Activated T-cell treated with anti-CD3 and anti-CD28 coated beads, Interleukin-2, amount 50 U/mL, for 72 hours (primary cell): ENCODE data around the gene ARF3. TPM values are rescaled to one million over a fixed set of nuclear protein-coding genes. Genes with fewer than 3 reads are reported as not detected.

ENCODE experiments used
- ATAC-seq, 2 donors: fragments of 150-1000 bp; cut with Tn5 transposase; replicated peaks in 1 of 2; 2 replicates each; pipeline ENCODE4 v1.10.0; 2021; ENCODE audit warnings: moderate library complexity in 2 of 2, mild to moderate bottlenecking in 1 of 2
- DNase-seq, 2 donors: peaks; one replicate each; pipeline ENCODE4 v3.0.0; 2021 to 2022; ENCODE audit warnings: mixed read lengths in 1 of 2
- H3K27ac Mint-ChIP-seq: one replicate; pipeline ENCODE4 v1.8.0; 2022; ENCODE audit warnings: mild to moderate bottlenecking, moderate library complexity, mixed read lengths
- H3K27me3 Mint-ChIP-seq: one replicate; pipeline ENCODE4 v1.8.0; 2022; ENCODE audit warnings: low read depth, mixed read lengths
- H3K36me3 Mint-ChIP-seq, 2 donors: one replicate each; pipeline ENCODE4 v1.8.0; 2022; ENCODE audit warnings: mixed read lengths in 2 of 2, mild to moderate bottlenecking in 1 of 2; ENCODE audit not compliant: insufficient read depth in 2 of 2
- H3K4me1 Mint-ChIP-seq: one replicate; pipeline ENCODE4 v1.8.0; 2022; ENCODE audit warnings: low read depth, mixed read lengths
- H3K4me3 Mint-ChIP-seq, 2 donors: one replicate each; pipeline ENCODE4 v1.8.0; 2022; ENCODE audit warnings: mild to moderate bottlenecking in 2 of 2, mixed read lengths in 2 of 2, moderate library complexity in 2 of 2
- H3K9me3 Mint-ChIP-seq, 2 donors: one replicate each; pipeline ENCODE4 v1.8.0; 2022; ENCODE audit warnings: mixed read lengths in 2 of 2
- total RNA-seq, 2 donors: library from RNA; stranded (reverse); gene quantifications; one replicate each; pipeline ENCODE4 v1.2.3, GENCODE V29; 2022

Gene ARF3
- total RNA-seq: 10 to 100 TPM; 73.5 to 96.5 TPM

DNA sequence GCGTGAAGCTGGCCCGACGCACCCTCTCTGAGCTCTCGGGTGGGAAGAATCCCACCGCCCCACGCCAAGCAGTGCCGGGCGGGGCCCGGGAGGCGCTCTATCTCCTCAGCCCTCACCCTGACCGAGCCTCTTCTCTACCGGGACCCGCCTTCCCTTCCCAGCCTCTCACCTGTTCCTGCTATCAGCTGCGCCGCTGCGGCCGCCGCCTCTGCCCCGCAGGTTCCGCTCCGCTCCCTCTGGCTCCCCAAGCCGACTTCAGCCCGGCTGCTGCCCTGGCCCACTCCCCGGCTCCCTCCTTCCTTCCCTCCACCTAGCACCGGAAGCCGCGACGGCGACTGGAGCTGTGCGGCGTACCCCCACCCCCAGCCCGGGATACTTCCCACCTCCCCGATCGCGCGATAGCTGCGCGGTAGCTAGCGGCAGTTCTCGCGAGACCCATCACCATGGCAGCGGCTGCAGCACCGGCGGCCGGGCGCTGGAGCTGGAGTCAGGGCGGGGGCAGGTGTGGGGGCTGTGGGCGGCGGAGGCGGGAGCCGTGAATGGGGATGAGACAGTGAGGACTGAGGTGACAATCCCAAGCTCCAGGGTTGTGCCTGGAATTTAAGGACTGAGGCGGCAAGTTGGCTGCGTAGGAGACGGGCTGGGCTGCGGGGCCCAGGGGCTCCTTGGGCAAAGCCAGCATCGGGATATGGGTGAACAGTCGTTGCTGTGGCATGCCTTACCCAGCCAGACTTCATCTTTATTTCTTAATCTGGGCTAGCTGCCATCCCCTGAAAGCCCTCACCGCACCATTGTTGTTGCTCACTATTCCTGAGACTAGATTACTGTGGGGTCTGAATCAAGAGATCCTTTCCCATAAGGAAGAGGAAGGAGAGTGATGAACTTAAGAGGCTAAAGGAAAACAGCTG, at the start of gene ARF3:
Gene ARF3, minus strand, starts transcription at position 347 of the 908 bp plus-strand sequence. CDS start 16,392 bp downstream, outside the sequence.
- Mint-ChIP-seq H3K36me3 (no peaks in the 10 kb centered on the region), H3K27ac (peak within 1 kb of the TSS; percentile 71), H3K27me3 (peaks cover 12% of the 10 kb centered on the region), H3K9me3 (no peaks in the 10 kb centered on the region), H3K4me1 (peaks cover 33% of the 10 kb centered on the region), H3K4me3 (peak within 1 kb of the TSS; percentile 90 to 99)
- DNase-seq: peak; percentile 94 to 95
- ATAC-seq: peak; percentile 99

DNA sequence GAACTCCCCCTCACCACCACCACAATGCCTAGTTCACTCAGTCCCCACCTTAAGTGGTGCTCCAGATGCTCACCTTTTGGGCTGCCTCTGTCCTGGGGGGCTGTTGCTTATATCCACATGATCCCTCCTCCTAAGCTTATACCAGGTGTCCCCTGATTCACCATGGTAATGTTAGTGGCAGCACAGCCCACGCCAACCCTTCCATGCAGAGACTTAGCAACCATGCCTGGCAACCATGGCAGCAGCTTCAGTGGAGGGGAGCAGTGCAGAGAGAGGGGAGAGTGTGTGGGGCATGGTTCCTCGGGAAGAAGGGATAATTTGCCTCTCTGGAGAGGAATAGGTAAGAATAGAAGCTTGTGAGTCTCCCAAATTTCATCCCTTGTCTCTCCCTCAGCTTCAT, 43.1 kb upstream of the ARF3 start:
- Mint-ChIP-seq H3K27ac (no peak overlapping the region), H3K36me3 (peaks cover 13 to 15% of the 10 kb centered on the region in 2 donors), H3K27me3 (peaks cover 16% of the 10 kb centered on the region), H3K4me1 (peaks cover 23% of the 10 kb centered on the region), H3K9me3 (no peaks in the 10 kb centered on the region), H3K4me3 (peak overlapping the region in 1 of 2 donors; percentile 86)
- no peak for DNase-seq
- ATAC-seq: no peak

DNA sequence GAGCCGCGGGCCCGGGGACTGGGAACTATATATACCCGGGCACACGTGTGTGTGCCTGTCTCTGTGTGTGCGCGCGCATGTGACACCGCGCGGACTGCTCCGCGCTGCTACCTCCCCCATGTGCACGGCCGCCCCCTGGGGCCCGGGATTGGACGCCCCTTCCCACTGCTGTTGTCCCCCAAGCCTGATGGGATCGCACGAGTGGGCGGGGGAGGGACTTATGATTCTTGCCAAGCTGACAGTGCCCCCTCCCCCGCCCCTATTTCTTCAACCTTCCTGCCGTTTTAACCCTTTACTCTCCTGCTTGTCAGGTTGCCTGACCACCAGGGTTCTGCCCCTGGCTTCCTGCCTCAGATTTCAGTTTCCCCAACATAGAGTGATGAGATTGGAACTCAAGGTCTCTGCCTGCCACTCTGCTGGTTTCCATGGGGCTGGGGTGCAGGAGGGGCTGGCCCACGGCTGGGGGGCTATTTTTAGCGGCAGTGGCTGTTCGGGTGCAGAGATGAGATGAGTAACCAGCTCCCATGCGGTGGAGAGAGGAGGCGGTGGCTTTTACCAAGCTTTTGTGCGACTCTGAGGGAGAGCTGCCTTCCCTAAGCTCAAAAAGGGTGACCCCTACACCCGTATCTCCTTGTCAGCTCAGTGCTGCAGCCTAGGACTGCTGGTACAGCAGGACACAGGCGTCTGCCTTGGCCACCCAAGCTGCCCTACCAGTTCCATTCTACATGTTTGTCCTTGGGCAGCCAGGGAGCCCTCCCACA, 42.3 kb upstream of the ARF3 start, which contains the start of gene DDN:
Gene DDN, minus strand, starts transcription at position 5 of the 761 bp plus-strand sequence. CDS start 88 bp downstream, outside the sequence.
- peak; percentile 54 to 62 for DNase-seq
- Mint-ChIP-seq H3K4me3 (peak within 1 kb of the TSS; percentile 81 to 86), H3K27me3 (peaks cover 23% of the 10 kb centered on the region), H3K9me3 (no peaks in the 10 kb centered on the region), H3K36me3 (peaks cover 13 to 15% of the 10 kb centered on the region in 2 donors), H3K4me1 (peaks cover 23% of the 10 kb centered on the region), H3K27ac (no peak within 1 kb of the TSS)
- peak; percentile 60 to 66 for ATAC-seq

DNA sequence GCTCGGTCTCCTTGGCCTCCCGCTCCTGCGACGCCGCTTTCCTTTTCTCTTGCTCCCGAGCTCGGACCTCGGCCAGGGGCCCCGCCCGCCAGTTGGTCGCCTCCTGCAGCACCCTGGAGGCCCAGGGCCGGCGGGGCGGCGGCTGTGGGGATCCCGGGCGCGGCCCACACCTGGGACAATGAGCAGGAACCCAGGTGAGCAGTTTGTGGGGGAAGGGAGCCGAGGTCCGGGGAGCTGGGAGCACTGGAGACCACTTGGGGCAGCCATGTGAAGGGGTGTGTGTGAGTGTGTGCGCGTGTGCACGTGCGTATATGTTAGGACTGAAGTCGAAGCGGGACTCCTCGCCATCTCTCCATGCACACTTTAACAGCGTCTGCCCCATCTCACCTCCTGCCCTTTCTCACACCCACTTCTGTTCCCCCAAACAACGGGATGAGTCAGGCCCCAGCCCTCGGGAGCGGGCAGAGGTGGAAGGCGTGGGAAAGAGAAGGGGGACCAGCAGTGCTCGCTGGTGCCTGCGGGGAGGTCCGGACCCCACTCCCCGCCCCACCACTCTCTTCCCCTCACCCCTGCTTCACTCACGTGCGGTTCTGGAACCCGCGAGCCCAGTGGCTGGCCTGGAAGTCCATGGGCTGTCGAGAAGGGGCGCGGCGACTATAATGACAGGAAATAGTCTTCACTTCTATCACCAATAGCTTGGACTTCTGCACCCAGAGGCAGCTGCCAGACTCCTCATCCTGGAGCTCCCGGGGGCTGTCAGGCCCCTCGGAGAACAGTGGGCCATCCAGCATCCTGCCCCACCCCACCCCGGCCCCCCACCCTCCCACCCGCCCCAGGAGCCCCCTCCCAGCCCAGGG, 41.4 kb upstream of the ARF3 start:
- H3K4me1 Mint-ChIP-seq: peaks cover 23% of the 10 kb centered on the region
- peaks cover 10 to 11% of the 10 kb centered on the region in 2 donors for H3K36me3 Mint-ChIP-seq
- H3K9me3 Mint-ChIP-seq: no peaks in the 10 kb centered on the region
- peaks cover 31% of the 10 kb centered on the region for H3K27me3 Mint-ChIP-seq
- peak overlapping the region; percentile 75 to 86 for H3K4me3 Mint-ChIP-seq
- peak in 1 of 2 donors; percentile 30 for DNase-seq
- peak; percentile 14 to 16 for ATAC-seq
- H3K27ac Mint-ChIP-seq: no peak overlapping the region

DNA sequence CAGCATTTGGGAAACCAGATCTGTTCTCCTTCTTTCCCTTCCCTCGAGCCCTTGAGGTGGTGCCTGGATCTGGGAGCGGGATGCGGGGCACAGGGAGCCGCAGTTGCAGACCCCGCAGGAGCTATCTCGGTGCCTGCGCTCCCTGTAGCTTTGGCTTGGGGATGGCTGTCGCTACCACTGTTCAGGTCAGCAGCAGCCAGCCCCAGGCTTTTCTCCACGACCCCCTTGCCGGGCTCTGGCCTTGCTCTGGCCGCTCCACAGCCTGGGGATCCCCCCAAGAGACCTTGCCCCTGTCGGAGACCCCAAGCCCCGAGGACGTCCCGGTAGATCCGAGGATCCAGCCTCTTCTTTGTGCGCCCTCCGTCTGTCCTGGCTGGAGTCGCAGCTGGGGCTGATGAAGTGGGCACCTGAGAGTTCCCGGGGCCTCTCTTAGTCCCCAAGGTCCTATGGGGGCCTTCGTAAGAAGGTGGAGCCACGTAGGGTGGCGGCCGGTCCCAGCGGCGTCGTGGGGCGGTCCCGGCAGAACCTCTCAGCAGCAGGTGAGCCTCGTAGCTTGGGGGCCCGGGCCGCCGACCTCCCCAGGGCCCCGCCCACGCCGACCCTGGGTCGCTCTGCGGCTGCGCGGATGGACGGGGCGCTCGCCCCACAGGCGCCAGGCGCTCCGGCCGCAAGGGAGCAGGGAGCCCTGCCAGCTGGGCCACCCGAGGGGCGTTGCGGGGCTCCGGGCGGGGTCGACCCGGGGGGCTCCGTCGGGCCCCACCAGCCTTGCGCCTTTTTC, 40.6 kb upstream of the ARF3 start:
- DNase-seq: peak; percentile 50 to 55
- Mint-ChIP-seq H3K27ac (no peak overlapping the region), H3K27me3 (peaks cover 37% of the 10 kb centered on the region), H3K9me3 (no peaks in the 10 kb centered on the region), H3K4me1 (peaks cover 23% of the 10 kb centered on the region), H3K4me3 (peak overlapping the region; percentile 75 to 86), H3K36me3 (peaks cover 8 to 9% of the 10 kb centered on the region in 2 donors)
- ATAC-seq: peak; percentile 20 to 21

DNA sequence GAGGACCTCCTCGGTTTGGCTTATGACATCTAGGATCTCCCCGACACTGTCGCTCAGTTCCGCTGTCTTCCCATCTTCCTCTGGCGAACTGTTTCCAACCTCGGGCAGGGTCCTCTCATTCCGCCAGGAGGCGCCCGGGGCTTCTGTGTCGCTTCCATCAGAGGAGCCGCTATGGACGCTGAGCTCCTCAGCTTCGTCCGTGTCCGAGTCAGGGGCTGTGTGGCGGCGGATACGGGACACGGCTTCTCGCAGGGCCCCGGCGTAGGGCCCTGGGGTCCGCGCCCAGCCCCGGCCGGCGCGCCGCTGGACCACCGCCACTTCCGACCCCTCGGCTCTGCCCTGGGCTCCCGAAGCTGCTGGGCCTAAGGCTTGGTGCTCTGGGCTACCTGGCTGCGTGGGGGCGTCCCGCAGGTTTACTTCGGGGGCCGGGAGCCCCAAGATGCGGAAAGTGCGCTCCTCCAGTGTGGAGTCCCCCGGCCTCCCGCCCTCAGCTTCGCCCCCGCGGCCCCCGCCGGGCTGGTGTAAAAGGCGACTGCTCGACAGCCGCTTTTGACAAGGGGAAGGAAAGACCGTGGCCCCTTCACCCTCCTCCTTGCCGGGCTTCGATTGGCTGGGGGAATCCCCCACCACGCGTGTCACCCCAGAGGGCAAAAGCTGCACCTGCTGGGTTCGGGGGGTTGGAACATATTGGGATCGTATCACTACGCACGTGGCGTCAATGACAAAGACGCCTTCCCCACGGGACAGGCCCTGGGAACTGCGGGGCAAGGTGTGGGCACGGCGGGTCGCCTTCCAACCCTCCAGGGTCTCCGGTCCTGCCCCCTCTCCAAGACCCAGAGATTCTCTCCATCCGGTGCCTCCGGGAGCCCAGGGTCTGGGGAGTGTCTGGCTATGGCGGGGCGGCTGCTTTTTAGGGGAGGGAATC, 39.8 kb upstream of the ARF3 start:
- Mint-ChIP-seq H3K27ac (no peak overlapping the region), H3K27me3 (peaks cover 37% of the 10 kb centered on the region), H3K36me3 (peaks cover 4% of the 10 kb centered on the region in 2 donors), H3K4me1 (peaks cover 23% of the 10 kb centered on the region), H3K4me3 (peak overlapping the region; percentile 62 to 65), H3K9me3 (no peaks in the 10 kb centered on the region)
- ATAC-seq (peak; percentile 56 to 60), DNase-seq (peak; percentile 76 to 78)

DNA sequence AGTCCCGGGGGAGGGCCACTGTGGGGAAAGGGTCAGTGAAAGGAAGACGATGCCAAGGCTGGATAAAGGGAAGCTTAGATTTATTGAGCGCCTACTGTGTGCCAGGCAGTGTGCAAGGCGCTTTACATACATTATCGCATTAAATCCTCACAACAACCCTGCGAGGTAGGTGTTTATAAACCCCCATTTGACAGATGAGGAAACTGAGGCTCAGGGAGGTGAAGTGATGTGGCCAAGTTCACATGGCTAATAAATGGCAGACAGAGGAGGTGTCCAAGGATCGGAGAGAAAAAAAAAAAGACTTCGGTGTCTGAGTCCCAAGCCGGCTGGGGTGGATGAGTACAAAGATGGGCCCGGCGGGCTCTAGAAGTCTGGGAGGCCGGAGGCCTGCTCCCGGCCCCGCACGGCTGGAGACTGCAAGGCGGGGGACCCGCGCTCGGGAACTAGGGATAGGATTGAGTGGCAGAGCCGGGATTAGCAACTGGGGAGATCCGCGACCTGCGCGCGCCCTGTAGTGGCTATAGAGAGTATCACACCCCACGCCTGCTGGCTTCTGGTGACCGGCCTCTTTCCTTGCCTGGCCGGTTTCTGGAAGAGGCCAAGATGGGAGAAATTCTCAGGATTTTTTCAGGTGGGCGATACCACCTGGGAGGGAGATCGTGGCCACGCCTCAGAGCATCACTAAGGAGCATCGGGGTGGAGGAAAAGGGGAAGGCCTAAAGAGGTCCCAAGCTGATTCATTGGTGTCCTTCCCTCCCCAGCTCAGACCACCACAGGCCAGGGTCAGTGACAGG, 38.0 kb upstream of the ARF3 start:
- no peaks in the 10 kb centered on the region for H3K9me3 Mint-ChIP-seq
- H3K27me3 Mint-ChIP-seq: peaks cover 46% of the 10 kb centered on the region
- peaks cover 21% of the 10 kb centered on the region for H3K4me1 Mint-ChIP-seq
- DNase-seq: peak; percentile 60 to 63
- H3K36me3 Mint-ChIP-seq: no peaks in the 10 kb centered on the region
- peak overlapping the region; percentile 18 to 68 for H3K4me3 Mint-ChIP-seq
- ATAC-seq: peak; percentile 31 to 35
- no peak overlapping the region for H3K27ac Mint-ChIP-seq

DNA sequence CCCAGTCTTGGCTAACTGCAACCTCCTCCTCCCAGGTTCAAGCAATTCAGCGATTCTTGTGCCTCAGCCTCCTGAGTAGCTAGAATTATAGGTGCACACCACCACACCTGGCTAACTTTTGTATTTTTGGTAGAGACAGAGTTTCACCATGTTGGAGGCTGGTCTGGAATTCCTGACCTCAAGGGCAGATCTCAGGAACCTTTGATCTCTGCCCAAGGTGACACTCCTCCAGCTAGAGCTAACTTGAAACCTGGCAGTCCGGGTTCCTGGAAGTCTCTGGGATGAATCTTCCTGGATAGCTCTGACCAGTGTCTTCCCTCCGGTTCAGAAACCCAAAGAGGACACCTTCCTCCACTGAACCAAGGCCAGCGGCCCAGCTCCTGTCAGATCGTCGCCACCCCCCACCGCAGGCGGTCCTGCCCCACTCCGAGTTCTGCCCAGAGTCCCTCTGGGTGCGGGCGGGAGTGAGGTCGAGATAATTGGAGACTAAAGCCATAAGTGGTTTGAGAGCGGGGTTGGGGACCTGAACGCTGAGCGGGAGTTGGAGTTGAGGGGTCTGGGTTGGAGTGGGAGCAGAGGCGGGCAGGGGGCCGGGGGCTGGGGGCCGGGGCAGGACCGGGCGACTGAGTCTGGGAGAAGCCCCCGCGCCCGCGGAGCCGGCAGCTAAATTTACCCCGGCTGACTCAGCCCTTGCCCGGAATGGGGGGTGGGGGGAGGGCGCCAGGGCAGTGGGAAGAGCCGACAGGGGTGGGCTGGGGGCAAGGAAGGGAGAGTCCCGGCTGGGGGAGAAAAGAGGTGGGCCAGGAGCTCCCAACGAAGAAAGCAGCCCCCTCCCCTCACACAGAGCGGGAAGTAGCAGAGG, 37.2 kb upstream of the ARF3 start:
- ATAC-seq: no peak
- H3K36me3 Mint-ChIP-seq: no peaks in the 10 kb centered on the region
- peaks cover 13% of the 10 kb centered on the region for H3K4me1 Mint-ChIP-seq
- H3K4me3 Mint-ChIP-seq: peak overlapping the region; percentile 18 to 68
- H3K27me3 Mint-ChIP-seq: peaks cover 52% of the 10 kb centered on the region
- DNase-seq: no peak
- H3K27ac Mint-ChIP-seq: no peak overlapping the region
- H3K9me3 Mint-ChIP-seq: no peaks in the 10 kb centered on the region

DNA sequence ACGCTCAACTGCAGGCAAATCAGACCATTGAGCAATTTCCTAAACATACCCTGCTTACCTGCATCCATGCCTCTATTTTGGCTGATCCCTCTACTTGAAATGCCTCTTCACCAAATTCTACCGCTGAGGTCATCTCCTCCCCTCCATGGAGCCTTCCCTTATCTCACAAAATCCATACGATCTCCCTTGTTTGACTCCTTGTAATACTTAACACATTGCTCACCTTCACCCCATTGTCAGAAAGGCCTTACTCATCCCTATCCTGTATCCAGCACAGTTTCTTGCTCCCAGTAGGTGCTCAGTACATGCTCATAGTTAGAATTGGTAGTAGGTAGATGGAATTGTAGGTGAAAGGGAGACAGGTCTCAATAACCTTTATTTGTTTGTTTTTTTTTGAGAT, 36.5 kb upstream of the ARF3 start:
- Mint-ChIP-seq H3K4me1 (peaks cover 12% of the 10 kb centered on the region), H3K27me3 (peaks cover 59% of the 10 kb centered on the region)
- no peak for ATAC-seq

More for the DNA sequence above, 36.5 kb upstream of the ARF3 start:
- no peak overlapping the region for H3K27ac Mint-ChIP-seq
- no peaks in the 10 kb centered on the region for H3K36me3 Mint-ChIP-seq
- no peak overlapping the region for H3K4me3 Mint-ChIP-seq
- DNase-seq: no peak
- no peaks in the 10 kb centered on the region for H3K9me3 Mint-ChIP-seq
